ENCODE results near the gene CALHM1.
A peak's percentile ranks its signal among the peaks of the same experiment; 100 is the strongest.
"Not testable (repeated sequence)": the region's sequence is repeated elsewhere in the genome, so short reads cannot be mapped to it uniquely, and the experiment has no call there.

The CALHM1 gene

GRCh38 chr10:103493916-103494877, 35.5 kb upstream of the CALHM1 start:
- peaks cover 40% of the 10 kb centered on the region for H3K27me3 ChIP-seq (ENCODE audit: insufficient read depth, low read length)
- no peaks in the 10 kb centered on the region for H3K36me3 ChIP-seq (ENCODE audit: insufficient read depth, low read length)
- H3K4me3 ChIP-seq (ENCODE audit: low read length): peak overlapping the region; percentile 50
- H3K9me3 ChIP-seq (ENCODE audit: low read length): no peaks in the 10 kb centered on the region
- peaks cover 14% of the 10 kb centered on the region for H3K4me1 ChIP-seq (ENCODE audit: insufficient read depth, low read length)
- peak overlapping the region; percentile 66 for H2AFZ ChIP-seq (ENCODE audit: low read depth, low read length)

DNA sequence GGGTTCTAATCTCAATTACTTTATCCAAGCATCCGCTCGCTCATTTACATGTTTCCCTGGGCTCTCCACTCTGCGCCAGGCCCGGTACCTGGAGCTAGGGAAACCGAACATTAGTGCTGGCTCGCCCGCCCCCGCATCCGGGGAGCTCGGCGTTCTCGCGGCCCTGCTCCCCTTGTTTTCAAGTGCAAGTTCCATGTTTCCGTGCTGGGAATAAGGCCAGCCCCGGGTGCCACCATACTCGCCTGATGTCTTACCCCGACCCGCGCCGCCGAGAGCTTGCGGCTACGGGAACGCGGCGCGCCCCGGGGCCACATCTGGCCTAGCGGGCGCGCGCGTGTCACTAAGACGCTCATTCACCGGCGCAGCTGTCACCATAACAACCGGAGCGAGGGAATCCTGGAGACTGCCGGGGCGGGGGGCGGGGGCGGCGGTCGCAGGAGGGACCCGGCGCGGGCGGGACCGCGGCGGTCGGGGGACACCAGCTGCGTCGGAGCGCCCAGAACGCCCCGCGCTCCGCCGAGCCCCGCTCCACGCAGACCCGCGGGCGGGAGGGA, 34.7 kb upstream of the CALHM1 start, which contains the start of gene NEURL1:
NEURL1 (plus strand) TSS at position 344 of the 554 bp plus-strand sequence. CDS start 683 bp downstream, outside the sequence.
- H3K9me3 ChIP-seq (ENCODE audit: low read length): no peaks in the 10 kb centered on the region
- peaks cover 14% of the 10 kb centered on the region for H3K4me1 ChIP-seq (ENCODE audit: insufficient read depth, low read length)
- H3K36me3 ChIP-seq (ENCODE audit: insufficient read depth, low read length): no peaks in the 10 kb centered on the region
- H2AFZ ChIP-seq (ENCODE audit: low read depth, low read length): peak within 1 kb of the TSS; percentile 66
- H3K27me3 ChIP-seq (ENCODE audit: insufficient read depth, low read length): peaks cover 40% of the 10 kb centered on the region
- peak within 1 kb of the TSS; percentile 50 for H3K4me3 ChIP-seq (ENCODE audit: low read length)

DNA sequence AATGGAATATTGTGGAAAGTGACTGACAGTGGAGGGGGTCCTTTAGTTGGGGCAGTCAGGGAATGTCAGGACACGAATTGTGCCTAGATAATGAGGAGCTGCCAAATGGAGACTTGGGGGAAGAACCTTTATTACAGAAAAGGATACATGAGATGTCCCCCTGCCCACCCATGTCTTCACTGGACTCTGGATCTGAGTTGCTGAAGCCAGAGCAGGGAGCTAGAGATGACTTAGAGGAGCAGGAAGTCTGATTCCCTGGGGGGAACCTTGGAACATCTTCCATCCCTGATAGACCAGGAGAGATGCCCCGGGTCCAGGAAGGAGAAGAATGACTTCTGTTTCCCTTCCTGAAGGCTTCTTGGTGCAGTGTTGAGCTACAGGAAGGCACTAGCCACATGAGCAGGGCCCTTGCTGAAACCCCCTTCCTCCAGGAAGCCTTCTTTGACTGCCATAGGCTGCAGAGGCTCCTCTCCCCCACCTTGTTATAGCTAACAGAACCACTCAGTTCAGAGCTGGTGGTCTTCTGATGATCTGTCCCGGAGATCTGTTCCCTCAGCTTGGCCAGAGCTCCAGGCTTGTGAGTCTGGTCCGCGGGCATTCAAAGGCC, 34.1 kb upstream of the CALHM1 start:
- no peak overlapping the region for H2AFZ ChIP-seq (ENCODE audit: low read depth, low read length)
- H3K4me3 ChIP-seq (ENCODE audit: low read length): no peak overlapping the region
- H3K9me3 ChIP-seq (ENCODE audit: low read length): no peaks in the 10 kb centered on the region
- no peaks in the 10 kb centered on the region for H3K36me3 ChIP-seq (ENCODE audit: insufficient read depth, low read length)
- H3K4me1 ChIP-seq (ENCODE audit: insufficient read depth, low read length): peaks cover 14% of the 10 kb centered on the region
- H3K27me3 ChIP-seq (ENCODE audit: insufficient read depth, low read length): peaks cover 42% of the 10 kb centered on the region

DNA sequence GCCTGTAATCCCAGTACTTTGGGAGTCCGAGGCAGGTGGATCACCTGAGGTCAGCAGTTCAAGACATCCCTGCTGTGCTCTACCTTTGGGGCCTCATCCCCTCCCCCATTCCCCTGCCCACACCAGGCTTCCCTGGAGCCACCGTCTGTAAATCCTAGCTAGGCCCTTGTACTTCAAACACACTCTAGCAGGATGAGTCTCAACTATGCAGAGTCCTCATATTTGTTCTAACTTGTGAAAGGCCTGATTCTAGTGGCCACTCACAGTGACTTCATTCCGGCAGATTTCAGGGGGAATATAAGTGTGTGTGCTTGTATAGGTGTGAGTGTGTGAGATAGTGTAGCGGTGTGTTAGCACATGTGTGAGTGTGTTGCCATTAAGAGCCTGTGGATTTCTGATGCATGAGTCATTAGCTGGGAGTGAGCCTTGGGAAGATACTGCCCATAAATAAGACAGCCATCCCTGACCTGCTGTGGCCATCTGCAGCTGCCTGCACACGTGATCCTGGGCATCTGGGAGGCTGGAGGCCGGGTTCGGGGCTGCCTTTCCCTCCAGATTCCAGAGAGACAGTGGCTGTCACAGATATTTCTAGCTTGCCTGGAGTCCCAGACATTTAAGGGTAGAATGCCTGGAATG, 33.1 kb upstream of the CALHM1 start:
- H3K4me3 ChIP-seq (ENCODE audit: low read length): no peak overlapping the region
- H3K27me3 ChIP-seq (ENCODE audit: insufficient read depth, low read length): peaks cover 43% of the 10 kb centered on the region
- no peak overlapping the region for H2AFZ ChIP-seq (ENCODE audit: low read depth, low read length)
- peaks cover 14% of the 10 kb centered on the region for H3K4me1 ChIP-seq (ENCODE audit: insufficient read depth, low read length)
- no peaks in the 10 kb centered on the region for H3K9me3 ChIP-seq (ENCODE audit: low read length)
- H3K36me3 ChIP-seq (ENCODE audit: insufficient read depth, low read length): no peaks in the 10 kb centered on the region

GRCh38 chr10:103490986-103491314, 32.2 kb upstream of the CALHM1 start:
- Histone ChIP-seq H3K4me3 (ENCODE audit: low read length) (no peak overlapping the region), H3K9me3 (ENCODE audit: low read length) (no peaks in the 10 kb centered on the region), H3K36me3 (ENCODE audit: insufficient read depth, low read length) (no peaks in the 10 kb centered on the region), H3K4me1 (ENCODE audit: insufficient read depth, low read length) (peaks cover 14% of the 10 kb centered on the region), H3K27me3 (ENCODE audit: insufficient read depth, low read length) (peaks cover 43% of the 10 kb centered on the region), H2AFZ (ENCODE audit: low read depth, low read length) (no peak overlapping the region)

GRCh38 chr10:103487410-103487708, 28.7 kb upstream of the CALHM1 start:
- no peak overlapping the region for H2AFZ ChIP-seq (ENCODE audit: low read depth, low read length)
- H3K4me3 ChIP-seq (ENCODE audit: low read length): no peak overlapping the region
- H3K9me3 ChIP-seq (ENCODE audit: low read length): no peaks in the 10 kb centered on the region
- H3K27me3 ChIP-seq (ENCODE audit: insufficient read depth, low read length): peaks cover 19% of the 10 kb centered on the region
- H3K36me3 ChIP-seq (ENCODE audit: insufficient read depth, low read length): no peaks in the 10 kb centered on the region
- peaks cover 4% of the 10 kb centered on the region for H3K4me1 ChIP-seq (ENCODE audit: insufficient read depth, low read length)

- H3K9me3 ChIP-seq (ENCODE audit: low read length); H3K4me3 ChIP-seq (ENCODE audit: low read length); H3K4me1 ChIP-seq (ENCODE audit: insufficient read depth, low read length); H3K36me3 ChIP-seq (ENCODE audit: insufficient read depth, low read length); H2AFZ ChIP-seq (ENCODE audit: low read depth, low read length): not testable (repeated sequence)
- peaks cover 15% of the 10 kb centered on the region for H3K27me3 ChIP-seq (ENCODE audit: insufficient read depth, low read length)
Measured at GRCh38 chr10:103486635-103487409, 28.1 kb upstream of the CALHM1 start.

- Histone ChIP-seq H2AFZ (ENCODE audit: low read depth, low read length) (no peak overlapping the region), H3K4me3 (ENCODE audit: low read length) (no peak overlapping the region), H3K4me1 (ENCODE audit: insufficient read depth, low read length) (no peaks in the 10 kb centered on the region), H3K27me3 (ENCODE audit: insufficient read depth, low read length) (peaks cover 3% of the 10 kb centered on the region), H3K9me3 (ENCODE audit: low read length) (no peaks in the 10 kb centered on the region), H3K36me3 (ENCODE audit: insufficient read depth, low read length) (no peaks in the 10 kb centered on the region)
Measured at GRCh38 chr10:103481974-103482531, 23.4 kb upstream of the CALHM1 start.

DNA sequence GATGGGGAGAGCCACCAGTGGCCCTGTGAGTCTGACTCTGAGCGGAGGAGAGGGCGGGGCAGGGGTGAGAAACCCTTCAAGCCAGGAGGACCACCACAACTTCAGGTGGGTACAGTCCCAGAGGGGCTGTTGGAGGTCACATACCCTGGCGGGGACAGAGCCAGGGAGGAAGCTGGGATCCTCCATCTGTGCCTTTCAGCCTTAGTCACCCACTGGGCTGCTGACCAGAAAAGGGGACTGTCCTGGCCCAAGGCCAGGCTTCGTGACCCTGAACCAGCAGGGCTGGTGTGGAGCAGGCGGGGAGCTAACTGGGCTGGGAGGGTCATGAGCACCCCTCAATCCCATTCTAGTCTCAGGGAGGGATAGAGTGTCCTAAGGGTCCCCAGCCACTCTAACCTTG, 21.8 kb upstream of the CALHM1 start:
- H3K4me1 ChIP-seq (ENCODE audit: insufficient read depth, low read length): no peaks in the 10 kb centered on the region
- no peaks in the 10 kb centered on the region for H3K36me3 ChIP-seq (ENCODE audit: insufficient read depth, low read length)
- peaks cover 3% of the 10 kb centered on the region for H3K27me3 ChIP-seq (ENCODE audit: insufficient read depth, low read length)
- H3K4me3 ChIP-seq (ENCODE audit: low read length): no peak overlapping the region
- no peak overlapping the region for H2AFZ ChIP-seq (ENCODE audit: low read depth, low read length)
- no peaks in the 10 kb centered on the region for H3K9me3 ChIP-seq (ENCODE audit: low read length)

- Histone ChIP-seq H3K4me1 (ENCODE audit: insufficient read depth, low read length) (no peaks in the 10 kb centered on the region), H3K27me3 (ENCODE audit: insufficient read depth, low read length) (peaks cover 3% of the 10 kb centered on the region), H2AFZ (ENCODE audit: low read depth, low read length) (no peak within 1 kb of the TSS), H3K4me3 (ENCODE audit: low read length) (no peak within 1 kb of the TSS), H3K9me3 (ENCODE audit: low read length) (no peaks in the 10 kb centered on the region), H3K36me3 (ENCODE audit: insufficient read depth, low read length) (no peaks in the 10 kb centered on the region)
Measured at GRCh38 chr10:103479135-103479534, 20.4 kb upstream of the CALHM1 start, which contains the start of gene CALHM3. Gene CALHM3, minus strand, starts transcription at chr10:103479240. Its CDS starts 208 bp downstream, at chr10:103479032.

- no peaks in the 10 kb centered on the region for H3K36me3 ChIP-seq (ENCODE audit: insufficient read depth, low read length)
- no peak overlapping the region for H2AFZ ChIP-seq (ENCODE audit: low read depth, low read length)
- H3K4me3 ChIP-seq (ENCODE audit: low read length): no peak overlapping the region
- H3K9me3 ChIP-seq (ENCODE audit: low read length): no peaks in the 10 kb centered on the region
- H3K4me1 ChIP-seq (ENCODE audit: insufficient read depth, low read length): no peaks in the 10 kb centered on the region
- peaks cover 3% of the 10 kb centered on the region for H3K27me3 ChIP-seq (ENCODE audit: insufficient read depth, low read length)
Measured at GRCh38 chr10:103478671-103479070, 20.0 kb upstream of the CALHM1 start.

- Histone ChIP-seq H3K36me3 (ENCODE audit: insufficient read depth, low read length) (no peaks in the 10 kb centered on the region), H3K4me3 (ENCODE audit: low read length) (no peak overlapping the region), H3K4me1 (ENCODE audit: insufficient read depth, low read length) (no peaks in the 10 kb centered on the region), H2AFZ (ENCODE audit: low read depth, low read length) (no peak overlapping the region), H3K27me3 (ENCODE audit: insufficient read depth, low read length) (peaks cover 6% of the 10 kb centered on the region), H3K9me3 (ENCODE audit: low read length) (no peaks in the 10 kb centered on the region)
Measured at GRCh38 chr10:103476046-103476768, 17.5 kb upstream of the CALHM1 start.

All from neuron (in vitro differentiated cells).